ENCODE measurements around the gene MESD.

MESD gene

DNA sequence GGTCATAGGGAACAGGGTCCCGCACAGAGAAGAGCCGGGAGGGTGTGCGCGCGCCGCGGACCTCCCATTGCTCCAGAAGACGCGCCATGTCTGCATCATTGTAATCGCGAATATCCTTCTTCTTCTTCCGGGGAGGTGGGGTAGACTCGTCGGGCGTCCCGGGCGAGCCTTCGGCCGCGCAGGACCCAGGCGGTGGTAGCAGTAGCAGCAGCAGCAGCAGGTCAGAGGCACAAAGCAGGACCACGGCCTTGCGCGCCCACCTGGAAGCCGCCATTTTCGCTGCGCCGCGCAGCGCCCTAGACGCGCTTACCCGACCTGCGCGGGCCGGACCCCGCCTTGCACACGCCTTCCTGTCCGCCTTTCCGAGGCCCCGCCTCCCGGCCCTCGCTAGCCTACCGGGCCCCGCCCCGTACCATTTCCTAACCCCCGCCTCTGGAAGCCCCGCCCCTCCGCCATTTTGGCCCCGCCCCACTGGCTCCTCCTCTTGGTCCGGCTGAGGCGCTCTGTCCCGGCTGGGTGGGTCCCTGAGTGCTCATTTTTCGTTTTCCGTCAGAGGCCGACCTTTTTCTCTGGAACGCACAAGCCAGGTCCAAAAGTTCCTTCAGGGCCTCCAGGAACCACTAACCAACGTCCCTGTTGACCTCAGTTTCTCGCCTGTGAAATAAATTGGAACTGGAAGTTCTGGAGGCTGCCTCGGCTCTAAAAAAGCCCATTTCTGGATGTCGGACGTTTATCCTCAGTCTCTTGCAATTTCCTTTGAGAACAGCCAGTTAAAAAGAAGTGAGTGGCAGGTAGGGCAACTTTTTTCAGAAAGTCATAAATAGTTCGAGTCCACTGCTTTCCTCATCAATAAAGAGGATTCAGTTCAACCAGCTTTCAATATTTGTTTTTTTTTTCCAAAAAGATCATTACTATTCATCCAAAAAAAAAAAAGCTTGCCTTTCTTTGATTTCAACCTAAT lies at the start of gene MESD:
TSS of gene MESD (minus strand) at position 302 of the 961 bp plus-strand sequence. CDS start at position 274, 28 bp downstream.
- peak; percentile 97 to 98 for DNase-seq (ENCODE audit: low read depth in 2 of 2, low spot score in 1 of 2)

DNA sequence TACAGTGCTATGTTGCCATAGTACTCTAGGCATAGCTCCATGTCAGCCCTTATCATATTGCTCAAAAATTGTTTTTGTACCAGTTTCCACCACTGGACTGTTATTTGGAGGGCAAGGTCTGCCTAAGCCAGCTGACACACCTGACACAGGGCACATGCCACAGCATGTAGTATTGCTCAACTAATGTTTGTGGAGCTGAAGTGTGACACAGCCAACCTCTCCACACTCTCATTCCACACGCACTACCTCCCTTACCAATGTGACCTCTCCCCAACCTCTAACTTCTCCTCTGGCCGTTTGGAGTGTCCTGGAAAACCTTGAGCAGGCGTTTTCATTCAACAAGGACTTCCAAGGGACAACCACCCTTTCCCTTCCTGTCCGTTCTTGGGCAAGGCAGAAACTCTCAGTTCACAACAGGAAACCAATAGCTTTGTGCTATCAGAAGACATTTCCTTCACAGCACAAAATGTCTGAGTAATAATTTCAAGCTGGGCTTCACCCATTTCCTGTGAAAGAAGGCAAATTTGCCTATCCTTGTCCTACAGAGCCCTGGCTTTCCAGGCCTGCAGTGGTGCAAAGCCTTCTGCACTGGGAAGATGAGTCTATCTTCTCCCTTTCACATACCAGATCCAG lies 49.5 kb upstream of the MESD start:
- no peak for DNase-seq (ENCODE audit: low read depth in 2 of 2, low spot score in 1 of 2)

DNA sequence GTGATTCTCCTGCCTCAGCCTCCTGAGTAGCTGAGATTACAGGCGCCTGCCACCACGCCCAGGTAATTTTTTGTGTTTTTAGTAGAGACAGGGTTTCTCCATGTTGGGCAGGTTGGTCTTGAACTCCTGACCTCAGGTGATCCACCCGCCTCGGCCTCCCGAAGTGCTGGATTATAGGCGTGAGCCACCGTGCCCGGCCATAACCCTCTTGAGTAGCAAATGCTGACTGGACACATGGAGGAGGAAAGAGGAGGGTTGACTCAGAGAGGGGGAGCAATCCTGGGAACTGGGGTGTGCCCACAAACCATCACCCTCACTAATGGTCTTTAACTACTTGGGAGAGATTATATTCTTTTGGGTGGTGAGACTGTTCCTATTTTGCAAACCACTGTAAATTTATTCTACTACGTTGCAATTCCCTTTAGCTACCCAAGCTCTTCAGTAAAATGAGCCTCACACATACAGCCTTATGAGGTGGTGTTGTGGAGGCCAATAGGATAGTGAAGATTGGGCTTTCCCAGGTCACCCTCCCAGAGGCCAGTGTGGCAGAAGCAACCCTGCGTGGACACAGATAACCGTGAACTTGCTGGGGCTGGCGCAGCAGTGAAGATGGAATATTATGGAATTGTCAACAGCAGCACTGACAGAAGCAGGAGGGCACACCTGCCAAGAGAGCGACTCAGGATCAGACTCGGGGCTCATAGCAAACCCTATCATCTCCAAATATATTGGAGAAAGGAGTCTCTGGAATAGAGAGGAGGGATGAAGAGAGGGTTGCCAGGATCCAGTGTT lies 48.5 kb upstream of the MESD start:
- DNase-seq (ENCODE audit: low read depth in 2 of 2, low spot score in 1 of 2), result no peak

DNA sequence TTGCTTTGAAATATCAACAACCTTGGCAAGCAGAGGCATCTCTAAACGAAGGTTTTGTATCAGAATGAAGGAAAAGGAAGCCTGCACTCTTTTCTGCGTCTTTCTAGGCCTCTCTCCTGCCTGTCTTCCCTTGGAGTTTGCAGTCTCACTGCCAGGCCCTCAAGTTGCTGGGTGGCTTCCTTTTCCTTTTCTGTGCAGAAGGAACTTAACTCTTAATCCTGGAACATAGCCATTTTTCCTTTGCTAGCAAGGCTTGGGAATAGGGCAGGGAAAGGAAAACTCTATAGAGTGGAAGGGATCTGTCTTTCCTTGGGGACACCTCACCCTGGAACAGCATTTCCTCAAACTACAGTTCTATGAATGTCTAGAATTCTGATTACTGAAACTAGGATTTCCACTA lies 43.9 kb upstream of the MESD start:
- no peak for DNase-seq (ENCODE audit: low read depth in 2 of 2, low spot score in 1 of 2)

DNA sequence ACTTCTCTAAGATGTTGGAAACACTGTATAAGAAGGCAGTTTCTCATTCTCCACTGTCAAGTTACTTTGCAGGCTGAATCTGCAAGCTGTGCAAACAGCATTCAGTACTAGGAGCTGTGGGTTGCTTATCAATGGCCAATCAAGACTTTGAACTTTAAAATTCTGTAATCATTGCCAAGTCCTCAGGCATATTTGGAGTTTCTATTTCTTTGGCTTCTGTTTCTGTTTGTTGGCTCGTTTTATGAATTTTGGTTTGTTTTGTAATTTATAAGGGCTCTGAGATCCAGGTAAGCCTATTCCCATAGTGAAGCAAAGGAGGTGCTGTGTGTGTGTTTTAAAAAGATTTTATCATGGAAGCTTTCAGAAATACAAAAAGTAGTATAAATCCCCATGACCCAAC lies 43.2 kb upstream of the MESD start:
- DNase-seq (ENCODE audit: low read depth in 2 of 2, low spot score in 1 of 2), result no peak

DNA sequence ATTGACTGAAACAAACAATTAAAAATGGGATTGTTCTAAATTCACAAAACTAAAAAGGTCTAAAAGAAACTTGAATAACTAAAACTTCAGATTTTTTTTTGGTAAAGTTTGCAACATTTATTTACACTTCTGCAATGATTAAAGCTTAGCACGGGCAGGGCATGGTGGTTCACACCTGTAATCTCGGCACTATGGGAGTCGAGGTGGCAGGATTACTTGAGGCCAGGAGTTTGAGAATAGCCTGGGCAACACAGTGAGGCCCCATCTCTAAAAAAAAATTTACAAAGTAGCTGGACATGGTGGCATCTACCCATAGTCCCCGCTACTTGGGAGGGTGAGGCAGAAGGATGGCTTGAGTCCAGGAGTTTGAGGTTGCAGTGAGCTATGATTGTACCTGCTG lies 42.7 kb upstream of the MESD start:
- no peak for DNase-seq (ENCODE audit: low read depth in 2 of 2, low spot score in 1 of 2)

DNA sequence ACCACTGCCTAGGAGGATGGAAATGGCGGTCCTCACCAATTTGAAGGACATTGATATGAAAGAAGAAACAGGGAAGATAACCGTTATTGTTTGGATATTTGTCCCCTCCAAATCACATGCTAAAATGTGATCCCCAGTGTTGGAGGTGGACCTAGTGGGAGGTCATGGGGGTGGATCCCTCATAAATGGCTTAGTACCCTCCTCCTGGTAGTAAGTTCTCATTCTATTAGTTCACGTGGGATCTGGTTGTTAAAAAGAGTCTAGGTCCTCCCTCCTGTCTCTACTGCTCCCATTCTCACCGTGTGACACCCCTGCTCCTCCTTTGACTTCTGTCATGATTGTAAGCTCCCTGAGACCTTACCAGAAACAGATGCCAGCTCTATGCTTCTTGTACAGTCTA lies 41.6 kb upstream of the MESD start:
- DNase-seq (ENCODE audit: low read depth in 2 of 2, low spot score in 1 of 2), result no peak

DNA sequence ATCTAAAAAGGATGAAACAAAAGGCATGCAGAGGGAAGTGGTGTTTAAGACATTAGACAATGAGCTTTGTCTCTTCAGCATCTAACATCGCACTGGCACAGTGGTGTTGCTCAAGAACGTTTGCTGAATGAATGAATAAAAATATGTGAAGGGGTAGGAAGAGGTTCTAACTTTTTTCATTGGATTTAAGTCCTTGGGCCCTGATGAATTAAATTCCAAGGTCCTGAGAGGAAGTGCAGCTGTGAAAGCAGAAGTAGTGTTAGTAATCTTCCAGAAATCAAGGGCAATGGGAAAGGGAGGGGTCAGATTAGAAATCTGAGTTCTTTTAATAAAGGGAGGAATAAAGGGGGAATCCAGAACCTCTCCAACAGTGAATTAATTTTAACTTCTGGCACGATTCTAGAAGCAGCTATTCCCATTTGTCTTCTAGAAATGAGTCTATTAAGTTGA lies 40.7 kb upstream of the MESD start:
- DNase-seq (ENCODE audit: low read depth in 2 of 2, low spot score in 1 of 2), result no peak

DNA sequence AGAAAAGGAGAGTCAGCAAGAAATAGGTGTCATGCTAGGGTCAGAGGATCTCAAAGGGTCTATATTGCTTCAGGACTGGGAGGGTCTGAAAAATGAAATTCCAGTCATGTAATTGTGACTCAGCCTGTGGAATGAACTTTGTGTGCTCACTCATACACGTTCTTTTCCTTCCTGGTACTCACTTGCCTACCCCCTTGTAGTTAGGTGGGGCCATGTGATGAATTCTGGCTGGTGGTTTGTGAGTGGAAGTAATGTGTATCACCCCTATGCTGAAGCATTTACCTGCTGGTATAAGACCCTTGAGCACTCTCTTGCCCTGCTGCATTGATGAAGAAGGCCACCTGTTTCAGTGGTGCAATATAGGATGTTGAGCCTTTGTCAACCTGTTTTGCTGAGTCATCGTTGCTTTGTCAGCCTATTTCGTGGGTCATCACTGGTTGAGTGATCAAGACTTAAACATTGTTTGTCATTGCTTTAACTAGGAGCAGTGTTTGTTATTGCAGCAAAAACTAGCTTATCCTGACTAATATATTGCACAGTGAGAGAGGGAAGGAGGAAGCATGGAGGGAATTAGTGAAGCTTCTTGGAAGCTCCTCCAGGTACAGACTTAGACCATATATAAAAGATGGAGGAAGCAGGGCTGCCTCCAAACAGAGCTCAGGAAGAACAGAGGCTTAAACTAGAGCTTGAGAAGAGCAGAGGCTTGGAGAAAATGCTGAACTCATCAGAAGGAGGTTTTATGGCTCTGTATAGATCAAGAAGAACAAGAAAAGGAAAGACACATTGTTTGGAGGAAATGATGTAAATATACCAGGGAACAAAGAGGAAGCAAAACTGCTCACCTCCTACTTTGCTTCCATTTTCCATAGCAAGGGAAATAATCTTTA lies 40.0 kb upstream of the MESD start:
- DNase-seq (ENCODE audit: low read depth in 2 of 2, low spot score in 1 of 2), result no peak

DNA sequence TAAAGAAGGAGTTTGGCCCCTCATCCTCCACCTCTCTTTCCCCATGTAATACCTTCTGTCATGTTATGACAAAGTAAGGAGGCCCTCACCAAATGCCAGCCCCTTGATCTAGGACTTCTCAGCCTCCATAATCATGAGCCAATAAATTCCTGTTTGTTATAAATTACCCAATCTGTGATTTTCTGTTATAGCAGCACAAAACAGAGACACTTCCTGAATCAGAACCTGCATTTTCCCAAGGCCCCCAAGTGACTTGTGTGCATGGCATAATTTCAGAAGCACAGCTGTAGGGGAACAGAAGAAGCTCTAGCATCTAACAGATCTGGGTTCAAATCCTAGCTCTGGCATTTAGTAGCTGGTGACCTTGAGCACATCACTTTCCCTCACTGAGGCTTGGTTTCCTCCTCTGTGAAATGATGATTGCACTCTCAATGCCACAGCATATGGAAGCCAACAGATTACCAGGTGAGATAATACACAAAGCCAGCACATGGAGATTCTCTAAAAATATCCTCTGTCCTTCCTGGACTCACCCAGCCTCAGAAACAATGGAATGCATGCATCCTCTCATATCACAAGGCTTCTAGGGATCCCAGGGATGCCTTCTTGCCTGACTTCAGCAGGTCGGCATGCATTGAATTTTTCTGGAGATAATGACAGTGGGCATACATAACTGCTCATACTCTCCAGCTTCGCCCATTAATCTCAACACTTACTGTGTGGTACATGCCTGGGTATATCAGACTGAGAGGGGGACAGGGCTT lies 37.4 kb upstream of the MESD start:
- no peak for DNase-seq (ENCODE audit: low read depth in 2 of 2, low spot score in 1 of 2)

DNA sequence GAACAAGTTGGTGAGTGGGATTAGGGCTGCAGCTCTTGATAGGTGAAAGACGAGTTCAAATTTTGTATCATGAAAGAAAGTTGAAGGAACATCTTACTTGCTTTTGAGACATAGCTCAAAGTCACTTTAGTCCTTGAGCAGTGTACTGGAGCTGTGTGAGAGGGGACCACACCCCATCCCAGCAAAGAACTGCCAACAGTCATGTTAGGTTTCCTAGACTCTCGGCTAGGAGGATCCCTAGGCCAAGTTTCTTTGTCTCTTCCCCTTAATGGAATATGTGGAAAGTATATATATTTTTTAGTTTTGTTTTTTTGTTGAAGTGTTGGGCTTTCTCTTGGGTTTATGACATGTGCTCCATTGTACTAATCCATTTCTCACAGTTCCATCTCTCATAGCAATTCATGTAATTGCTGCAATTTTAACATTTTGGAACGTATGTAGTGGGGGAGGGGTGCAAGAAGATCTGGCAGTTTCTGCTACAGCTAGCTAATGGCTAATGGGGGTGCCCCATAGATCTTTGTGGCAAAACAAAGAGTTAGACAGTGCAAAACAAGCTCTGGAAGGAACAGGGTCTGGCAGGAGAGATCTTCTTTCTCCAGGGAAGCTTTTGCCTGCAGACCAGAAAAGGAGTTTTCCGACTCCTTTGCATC lies 36.2 kb upstream of the MESD start:
- DNase-seq (ENCODE audit: low read depth in 2 of 2, low spot score in 1 of 2), result no peak

DNA sequence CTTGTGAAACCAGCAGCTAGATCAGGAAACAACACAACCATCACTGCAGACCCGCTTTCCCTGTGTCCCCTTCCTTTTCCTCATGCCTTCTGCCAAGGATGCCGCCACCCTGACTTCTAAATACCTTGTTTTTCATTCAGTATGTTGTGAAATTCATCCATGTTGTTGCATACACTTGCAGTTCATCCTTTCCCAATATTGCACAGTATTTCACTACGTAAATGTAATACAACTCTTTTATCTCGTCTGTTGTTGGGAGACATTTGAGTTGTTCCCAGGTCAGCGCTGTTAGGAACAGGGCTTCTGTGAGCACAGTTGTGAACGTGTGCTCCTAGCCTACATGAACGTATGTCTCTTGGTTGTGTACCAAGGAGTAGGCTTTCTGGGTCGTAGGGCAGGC lies 35.3 kb upstream of the MESD start:
- no peak for DNase-seq (ENCODE audit: low read depth in 2 of 2, low spot score in 1 of 2)

DNA sequence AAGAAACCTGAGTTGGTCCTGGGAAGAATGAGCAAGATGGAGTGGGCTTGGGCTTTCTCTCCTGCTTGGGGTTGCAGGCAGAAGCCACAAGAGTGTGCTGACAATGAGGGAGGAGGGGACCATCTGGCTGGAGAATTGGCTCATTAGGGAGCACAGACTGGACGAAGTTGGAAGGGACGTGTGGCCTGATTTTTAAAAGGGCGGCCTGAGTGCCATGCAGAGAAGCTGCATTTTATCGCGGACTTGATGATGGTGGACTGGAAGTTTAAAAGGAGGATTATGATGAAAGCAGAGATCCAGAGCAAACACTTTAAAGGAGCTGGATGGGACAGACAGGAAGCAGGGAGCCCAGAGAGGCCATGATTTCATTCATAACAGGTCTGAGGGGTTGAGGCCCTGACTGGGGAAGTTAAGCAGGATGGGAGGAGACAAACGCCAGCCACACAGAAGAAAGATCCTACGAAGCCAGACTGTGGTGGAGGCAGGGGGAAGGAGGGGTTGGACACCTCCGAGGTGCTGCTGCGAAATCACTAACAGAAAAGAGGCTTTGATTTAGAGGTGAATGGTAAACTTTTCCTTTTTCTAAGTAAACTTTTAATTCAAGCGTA lies 34.8 kb upstream of the MESD start:
- DNase-seq (ENCODE audit: low read depth in 2 of 2, low spot score in 1 of 2), result no peak

DNA sequence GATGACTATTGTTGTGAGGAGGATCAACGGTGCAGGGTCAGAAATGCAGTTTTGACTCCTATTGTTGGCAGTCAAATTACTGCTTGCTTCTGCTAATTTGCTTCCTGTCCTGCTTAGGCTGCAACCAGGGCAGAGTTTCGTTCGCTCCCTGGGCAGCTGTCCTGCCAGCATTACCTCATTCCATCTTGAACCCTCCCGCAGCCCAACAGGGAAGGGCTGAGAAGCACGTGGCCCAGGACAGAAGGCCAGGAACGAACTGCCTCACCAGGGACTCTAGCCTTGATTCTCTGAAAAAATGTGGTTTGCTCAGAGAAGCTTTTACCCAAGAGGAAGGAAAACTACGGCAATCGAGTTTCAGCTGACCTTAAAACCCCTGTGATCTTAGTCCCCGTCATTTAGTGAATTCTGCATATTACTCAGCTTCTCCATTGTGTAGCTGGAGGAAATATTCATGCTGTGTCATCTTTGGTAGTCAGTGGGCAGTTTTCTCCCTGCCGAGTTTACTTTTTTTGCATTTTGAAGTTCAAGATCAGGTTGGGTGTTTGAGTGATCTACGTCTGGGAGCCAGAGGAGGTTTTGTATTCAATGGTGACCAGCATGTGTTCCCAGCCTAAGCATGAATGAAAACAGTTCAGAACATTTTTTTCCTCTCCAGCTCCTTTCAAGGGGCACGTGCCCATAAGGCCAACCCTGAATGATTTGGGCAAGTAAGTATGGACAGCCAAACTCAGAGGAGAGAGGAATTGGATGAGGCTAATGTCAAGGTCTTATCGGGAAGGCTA lies 34.1 kb upstream of the MESD start:
- no peak for DNase-seq (ENCODE audit: low read depth in 2 of 2, low spot score in 1 of 2)

DNA sequence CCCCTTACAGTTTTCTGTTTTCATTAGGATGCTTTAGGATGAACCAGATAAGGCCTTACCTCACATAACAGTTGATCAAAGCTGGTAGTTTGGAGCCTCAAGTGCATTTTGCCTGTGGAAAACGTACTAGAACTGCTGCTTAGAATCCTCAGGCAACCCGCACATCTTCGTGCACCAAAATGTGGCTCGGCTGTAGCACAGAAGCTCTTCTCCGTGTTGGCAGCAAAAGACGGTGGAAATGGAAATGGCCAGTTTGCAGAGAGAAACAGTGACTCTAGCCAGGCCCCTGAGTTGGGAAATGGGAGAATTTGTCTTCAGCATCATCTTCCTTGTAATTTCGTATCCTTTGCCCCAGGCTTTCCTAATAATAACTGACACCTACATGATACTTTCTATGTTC lies 31.7 kb upstream of the MESD start:
- no peak for DNase-seq (ENCODE audit: low read depth in 2 of 2, low spot score in 1 of 2)

DNA sequence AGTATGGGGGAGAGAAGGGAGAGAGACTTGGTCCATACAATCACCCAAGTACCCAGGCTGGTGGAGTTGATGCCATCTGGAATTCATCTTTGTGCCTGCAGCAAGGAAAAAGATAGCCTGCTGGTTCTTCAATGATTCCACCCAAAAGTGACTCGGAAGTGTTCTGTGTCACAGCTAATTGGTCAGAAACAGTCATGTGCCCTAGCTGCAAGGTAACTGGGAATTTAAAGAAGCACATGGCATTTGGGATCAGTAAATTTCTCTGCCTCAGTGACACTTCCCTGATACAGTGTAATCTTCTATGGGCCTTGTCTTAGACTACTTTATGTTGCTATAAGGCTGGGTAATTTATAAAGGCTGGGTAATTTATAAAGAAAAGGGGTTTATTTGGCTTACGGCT lies 28.6 kb upstream of the MESD start:
- DNase-seq (ENCODE audit: low read depth in 2 of 2, low spot score in 1 of 2), result no peak

DNA sequence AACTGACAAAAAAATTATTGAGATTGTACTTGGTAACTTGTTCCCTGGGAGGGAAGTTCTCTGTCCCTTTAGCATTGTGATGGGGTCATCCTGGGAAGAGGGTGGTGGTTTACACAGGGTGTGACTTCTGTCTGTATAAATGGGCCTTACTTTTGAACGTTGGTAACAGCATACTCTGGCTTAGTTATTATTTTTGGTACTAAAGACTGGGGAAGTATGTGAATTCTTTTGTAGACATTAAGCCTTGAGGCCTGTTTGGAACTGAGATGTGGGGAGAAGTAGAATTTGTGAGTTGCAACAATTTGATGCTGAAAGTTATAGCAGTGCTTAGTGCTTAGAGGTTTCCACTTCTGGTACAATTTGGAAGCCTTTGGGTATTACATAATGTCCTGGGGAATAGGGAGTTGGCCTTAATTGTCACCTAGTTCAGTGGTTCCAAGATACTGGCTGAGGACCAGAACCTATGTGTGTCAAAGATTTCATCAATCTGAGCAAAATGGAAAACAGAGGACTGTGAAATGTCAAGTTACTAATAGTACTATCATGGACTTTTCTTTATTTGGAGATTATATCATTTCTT lies 27.0 kb upstream of the MESD start:
- DNase-seq (ENCODE audit: low read depth in 2 of 2, low spot score in 1 of 2), result no peak

All from stimulated activated CD8-positive, alpha-beta memory T cell treated with anti-CD3 and anti-CD28 coated beads, Interleukin-4, amount 100 ng/mL, for 1 hour (primary cell).